SK-N-MC (cell line): ENCODE measurements around the gene PHRF1.

Source experiments
- EZH2 ChIP-seq: fragments of 200-600 bp; sonication (generic); IDR thresholded peaks from one replicate; pipeline ENCODE4 v1.6.1; 2017; ENCODE audit warnings: antibody characterized with exemption
- FOXP2 ChIP-seq: optimal IDR thresholded peaks from 2 replicates; pipeline ENCODE3; 2011; ENCODE audit warnings: mild to moderate bottlenecking, moderate library complexity; ENCODE audit not compliant: insufficient read depth; ENCODE audit errors: extremely low read length, control extremely low read depth
- POLR2AphosphoS5 ChIP-seq: IDR thresholded peaks from 2 replicates; pipeline ENCODE4 v1.6.1; 2012; ENCODE audit warnings: mild to moderate bottlenecking, low read depth, low read length, borderline replicate concordance

DNA sequence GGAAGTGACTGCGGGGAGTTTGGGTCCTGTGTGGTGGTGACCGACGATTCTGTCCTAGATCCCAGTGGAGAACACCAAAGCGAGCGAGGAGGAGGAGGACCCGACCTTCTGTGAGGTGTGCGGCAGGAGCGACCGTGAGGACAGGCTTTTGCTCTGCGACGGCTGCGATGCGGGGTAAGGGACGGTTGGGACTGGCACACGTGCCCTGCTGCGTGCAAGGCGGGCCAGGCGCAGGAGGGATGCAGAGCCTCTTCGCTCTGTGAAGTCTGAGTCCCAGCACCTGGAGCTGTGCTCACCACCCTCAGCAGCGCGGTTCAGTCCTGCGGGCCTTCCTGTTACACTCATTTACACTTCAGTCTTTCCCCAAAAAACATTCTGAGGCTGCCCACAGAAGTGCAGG lies 16.2 kb downstream of the PHRF1 start:
- TF ChIP-seq EZH2: no peak
- TF ChIP-seq POLR2AphosphoS5: no peak
- no peak for TF ChIP-seq FOXP2
